H1 (cell line): ENCODE measurements around the gene ARL6IP5. TPM values are rescaled to one million over a fixed set of nuclear protein-coding genes. Genes with fewer than 3 reads are reported as not detected.

Experiments
- CEBPB ChIP-seq: IDR thresholded peaks from 2 replicates; pipeline ENCODE4 v1.6.1; 2012; ENCODE audit warnings: low read depth, low read length
- EGR1 ChIP-seq: IDR thresholded peaks from 2 replicates; pipeline ENCODE4 v1.6.1; 2011; ENCODE audit warnings: low read depth, low read length, borderline replicate concordance
- MAFK ChIP-seq: IDR thresholded peaks from 2 replicates; pipeline ENCODE4 v1.6.1; 2012; ENCODE audit warnings: low read depth, mild to moderate bottlenecking, improper control_type of control experiment, low read length
- PHF8 ChIP-seq: fragments of 200-600 bp; sonication (generic); conservative IDR thresholded peaks from 2 replicates; pipeline ENCODE4 v1.7.1; 2012; ENCODE audit warnings: low read depth, mild to moderate bottlenecking, inconsistent platforms, low read length, moderate library complexity
- RNF2 ChIP-seq: fragments of 200-900, 300-1000 bp; sonication (generic); IDR thresholded peaks from 2 replicates; pipeline ENCODE4 v1.7.1; 2016; ENCODE audit warnings: borderline replicate concordance, low read depth, mild to moderate bottlenecking, antibody characterized with exemption, low read length; ENCODE audit not compliant: poor library complexity, severe bottlenecking; ENCODE audit errors: missing control alignments
- SP4 ChIP-seq: IDR thresholded peaks from 2 replicates; pipeline ENCODE4 v1.6.1; 2012; ENCODE audit warnings: low read length, inconsistent platforms
- TAF1 ChIP-seq: IDR thresholded peaks from 2 replicates; pipeline ENCODE4 v1.6.1; 2011; ENCODE audit warnings: mild to moderate bottlenecking, low read depth, low read length
- TAF7 ChIP-seq: optimal IDR thresholded peaks from 2 replicates; pipeline ENCODE3; 2011; ENCODE audit warnings: low read depth, mild to moderate bottlenecking, inconsistent platforms, low read length, moderate library complexity, borderline replicate concordance
- polyA plus RNA-seq, 7 experiments: library from polyadenylated mRNA; depleted of rRNA in 3 of 7; stranded (reverse) in 5 of 7; unstranded in 2 of 7; fragments of >200 nt in 5 of 7; fragments of 200-250 nt in 2 of 7; gene quantifications; 1 replicate in 5 of 7; 2 replicates in 1 of 7; 4 replicates in 1 of 7; pipeline versions ENCODE4 v1.2.1 to v1.2.3, GENCODE V29; 2011 to 2013; ENCODE audit warnings: missing spikeins in 2 of 7, mixed read lengths in 2 of 7
- total RNA-seq: library from RNA; stranded (reverse); fragmentation: NEBNext Ultra II Directional; extraction: Animal tissue kit (Norgen Biotek cat#: 25700); gene quantifications from 2 replicates; pipeline ENCODE4 v1.2.1, GENCODE V29; 2021
- TF ChIP-seq, protein P1 (sequence below): fragments of 300-600 bp; sonication (generic); IDR thresholded peaks from 2 replicates; pipeline ENCODE4 v1.7.1; 2012; ENCODE audit warnings: low read length, moderate library complexity, mild to moderate bottlenecking, inconsistent platforms; ENCODE audit not compliant: insufficient replicate concordance
- TF ChIP-seq, protein P2 (sequence below): IDR thresholded peaks from 2 replicates; pipeline ENCODE4 v1.6.1; 2012; ENCODE audit warnings: inconsistent platforms

Gene ARL6IP5
- total and polyA plus RNA-seq, 2 of the 8 experiments (the other 6 are each of a cell fraction or from before 2014, with no cell fraction given), result 24.9 to 30.1 TPM

DNA sequence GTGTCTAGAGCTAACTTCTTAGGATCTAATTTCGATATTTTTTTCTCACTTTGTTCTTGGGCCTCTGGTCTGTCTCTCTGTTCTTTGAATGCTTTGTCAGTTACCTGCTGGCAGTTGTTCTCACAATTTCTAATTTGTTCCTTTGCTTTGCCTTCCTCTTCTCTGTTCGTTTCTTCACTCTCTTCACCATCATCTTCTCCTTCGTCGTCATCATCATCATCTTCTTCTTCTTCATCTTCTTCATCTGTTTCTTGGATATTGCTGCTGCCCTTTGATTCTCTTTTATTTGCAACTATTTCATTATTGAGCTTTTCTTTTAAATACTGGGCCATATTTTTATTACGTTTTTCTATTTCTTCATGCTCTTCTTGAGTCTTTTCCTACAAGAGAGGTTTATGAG lies 34.9 kb downstream of the ARL6IP5 start (continued):
- TF ChIP-seq, protein P1, sequence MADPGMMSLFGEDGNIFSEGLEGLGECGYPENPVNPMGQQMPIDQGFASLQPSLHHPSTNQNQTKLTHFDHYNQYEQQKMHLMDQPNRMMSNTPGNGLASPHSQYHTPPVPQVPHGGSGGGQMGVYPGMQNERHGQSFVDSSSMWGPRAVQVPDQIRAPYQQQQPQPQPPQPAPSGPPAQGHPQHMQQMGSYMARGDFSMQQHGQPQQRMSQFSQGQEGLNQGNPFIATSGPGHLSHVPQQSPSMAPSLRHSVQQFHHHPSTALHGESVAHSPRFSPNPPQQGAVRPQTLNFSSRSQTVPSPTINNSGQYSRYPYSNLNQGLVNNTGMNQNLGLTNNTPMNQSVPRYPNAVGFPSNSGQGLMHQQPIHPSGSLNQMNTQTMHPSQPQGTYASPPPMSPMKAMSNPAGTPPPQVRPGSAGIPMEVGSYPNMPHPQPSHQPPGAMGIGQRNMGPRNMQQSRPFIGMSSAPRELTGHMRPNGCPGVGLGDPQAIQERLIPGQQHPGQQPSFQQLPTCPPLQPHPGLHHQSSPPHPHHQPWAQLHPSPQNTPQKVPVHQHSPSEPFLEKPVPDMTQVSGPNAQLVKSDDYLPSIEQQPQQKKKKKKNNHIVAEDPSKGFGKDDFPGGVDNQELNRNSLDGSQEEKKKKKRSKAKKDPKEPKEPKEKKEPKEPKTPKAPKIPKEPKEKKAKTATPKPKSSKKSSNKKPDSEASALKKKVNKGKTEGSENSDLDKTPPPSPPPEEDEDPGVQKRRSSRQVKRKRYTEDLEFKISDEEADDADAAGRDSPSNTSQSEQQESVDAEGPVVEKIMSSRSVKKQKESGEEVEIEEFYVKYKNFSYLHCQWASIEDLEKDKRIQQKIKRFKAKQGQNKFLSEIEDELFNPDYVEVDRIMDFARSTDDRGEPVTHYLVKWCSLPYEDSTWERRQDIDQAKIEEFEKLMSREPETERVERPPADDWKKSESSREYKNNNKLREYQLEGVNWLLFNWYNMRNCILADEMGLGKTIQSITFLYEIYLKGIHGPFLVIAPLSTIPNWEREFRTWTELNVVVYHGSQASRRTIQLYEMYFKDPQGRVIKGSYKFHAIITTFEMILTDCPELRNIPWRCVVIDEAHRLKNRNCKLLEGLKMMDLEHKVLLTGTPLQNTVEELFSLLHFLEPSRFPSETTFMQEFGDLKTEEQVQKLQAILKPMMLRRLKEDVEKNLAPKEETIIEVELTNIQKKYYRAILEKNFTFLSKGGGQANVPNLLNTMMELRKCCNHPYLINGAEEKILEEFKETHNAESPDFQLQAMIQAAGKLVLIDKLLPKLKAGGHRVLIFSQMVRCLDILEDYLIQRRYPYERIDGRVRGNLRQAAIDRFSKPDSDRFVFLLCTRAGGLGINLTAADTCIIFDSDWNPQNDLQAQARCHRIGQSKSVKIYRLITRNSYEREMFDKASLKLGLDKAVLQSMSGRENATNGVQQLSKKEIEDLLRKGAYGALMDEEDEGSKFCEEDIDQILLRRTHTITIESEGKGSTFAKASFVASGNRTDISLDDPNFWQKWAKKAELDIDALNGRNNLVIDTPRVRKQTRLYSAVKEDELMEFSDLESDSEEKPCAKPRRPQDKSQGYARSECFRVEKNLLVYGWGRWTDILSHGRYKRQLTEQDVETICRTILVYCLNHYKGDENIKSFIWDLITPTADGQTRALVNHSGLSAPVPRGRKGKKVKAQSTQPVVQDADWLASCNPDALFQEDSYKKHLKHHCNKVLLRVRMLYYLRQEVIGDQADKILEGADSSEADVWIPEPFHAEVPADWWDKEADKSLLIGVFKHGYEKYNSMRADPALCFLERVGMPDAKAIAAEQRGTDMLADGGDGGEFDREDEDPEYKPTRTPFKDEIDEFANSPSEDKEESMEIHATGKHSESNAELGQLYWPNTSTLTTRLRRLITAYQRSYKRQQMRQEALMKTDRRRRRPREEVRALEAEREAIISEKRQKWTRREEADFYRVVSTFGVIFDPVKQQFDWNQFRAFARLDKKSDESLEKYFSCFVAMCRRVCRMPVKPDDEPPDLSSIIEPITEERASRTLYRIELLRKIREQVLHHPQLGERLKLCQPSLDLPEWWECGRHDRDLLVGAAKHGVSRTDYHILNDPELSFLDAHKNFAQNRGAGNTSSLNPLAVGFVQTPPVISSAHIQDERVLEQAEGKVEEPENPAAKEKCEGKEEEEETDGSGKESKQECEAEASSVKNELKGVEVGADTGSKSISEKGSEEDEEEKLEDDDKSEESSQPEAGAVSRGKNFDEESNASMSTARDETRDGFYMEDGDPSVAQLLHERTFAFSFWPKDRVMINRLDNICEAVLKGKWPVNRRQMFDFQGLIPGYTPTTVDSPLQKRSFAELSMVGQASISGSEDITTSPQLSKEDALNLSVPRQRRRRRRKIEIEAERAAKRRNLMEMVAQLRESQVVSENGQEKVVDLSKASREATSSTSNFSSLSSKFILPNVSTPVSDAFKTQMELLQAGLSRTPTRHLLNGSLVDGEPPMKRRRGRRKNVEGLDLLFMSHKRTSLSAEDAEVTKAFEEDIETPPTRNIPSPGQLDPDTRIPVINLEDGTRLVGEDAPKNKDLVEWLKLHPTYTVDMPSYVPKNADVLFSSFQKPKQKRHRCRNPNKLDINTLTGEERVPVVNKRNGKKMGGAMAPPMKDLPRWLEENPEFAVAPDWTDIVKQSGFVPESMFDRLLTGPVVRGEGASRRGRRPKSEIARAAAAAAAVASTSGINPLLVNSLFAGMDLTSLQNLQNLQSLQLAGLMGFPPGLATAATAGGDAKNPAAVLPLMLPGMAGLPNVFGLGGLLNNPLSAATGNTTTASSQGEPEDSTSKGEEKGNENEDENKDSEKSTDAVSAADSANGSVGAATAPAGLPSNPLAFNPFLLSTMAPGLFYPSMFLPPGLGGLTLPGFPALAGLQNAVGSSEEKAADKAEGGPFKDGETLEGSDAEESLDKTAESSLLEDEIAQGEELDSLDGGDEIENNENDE, result no peak
- TF ChIP-seq TAF1 (no peak), RNF2 (no peak), SP4 (no peak), TAF7 (no peak), MAFK (no peak), CEBPB (no peak), EGR1 (no peak), PHF8 (no peak)
- TF ChIP-seq, protein P2, sequence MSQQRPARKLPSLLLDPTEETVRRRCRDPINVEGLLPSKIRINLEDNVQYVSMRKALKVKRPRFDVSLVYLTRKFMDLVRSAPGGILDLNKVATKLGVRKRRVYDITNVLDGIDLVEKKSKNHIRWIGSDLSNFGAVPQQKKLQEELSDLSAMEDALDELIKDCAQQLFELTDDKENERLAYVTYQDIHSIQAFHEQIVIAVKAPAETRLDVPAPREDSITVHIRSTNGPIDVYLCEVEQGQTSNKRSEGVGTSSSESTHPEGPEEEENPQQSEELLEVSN, result no peak
